Measurements from ENCODE around the gene CREB1.

GRCh38 chr2:207501802-207502576, 27.8 kb upstream of the CREB1 start:
- TF ChIP-seq POLR2A (IDR thresholded peaks at IDR 0.05; ENCODE audit: low read depth) (no peak), POLR2AphosphoS5 (IDR thresholded peaks at IDR 0.05) (no peak), EP300 (IDR thresholded peaks at IDR 0.05) (no peak)
- TF ChIP-seq, protein P1, sequence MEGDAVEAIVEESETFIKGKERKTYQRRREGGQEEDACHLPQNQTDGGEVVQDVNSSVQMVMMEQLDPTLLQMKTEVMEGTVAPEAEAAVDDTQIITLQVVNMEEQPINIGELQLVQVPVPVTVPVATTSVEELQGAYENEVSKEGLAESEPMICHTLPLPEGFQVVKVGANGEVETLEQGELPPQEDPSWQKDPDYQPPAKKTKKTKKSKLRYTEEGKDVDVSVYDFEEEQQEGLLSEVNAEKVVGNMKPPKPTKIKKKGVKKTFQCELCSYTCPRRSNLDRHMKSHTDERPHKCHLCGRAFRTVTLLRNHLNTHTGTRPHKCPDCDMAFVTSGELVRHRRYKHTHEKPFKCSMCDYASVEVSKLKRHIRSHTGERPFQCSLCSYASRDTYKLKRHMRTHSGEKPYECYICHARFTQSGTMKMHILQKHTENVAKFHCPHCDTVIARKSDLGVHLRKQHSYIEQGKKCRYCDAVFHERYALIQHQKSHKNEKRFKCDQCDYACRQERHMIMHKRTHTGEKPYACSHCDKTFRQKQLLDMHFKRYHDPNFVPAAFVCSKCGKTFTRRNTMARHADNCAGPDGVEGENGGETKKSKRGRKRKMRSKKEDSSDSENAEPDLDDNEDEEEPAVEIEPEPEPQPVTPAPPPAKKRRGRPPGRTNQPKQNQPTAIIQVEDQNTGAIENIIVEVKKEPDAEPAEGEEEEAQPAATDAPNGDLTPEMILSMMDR (IDR thresholded peaks at IDR 0.05): no peak
